ENCODE data around the gene MAP2K5.

The MAP2K5 gene

GRCh38 chr15:67724691-67725375 is 182.3 kb downstream of the MAP2K5 start:
- no peak for DNase-seq

DNA sequence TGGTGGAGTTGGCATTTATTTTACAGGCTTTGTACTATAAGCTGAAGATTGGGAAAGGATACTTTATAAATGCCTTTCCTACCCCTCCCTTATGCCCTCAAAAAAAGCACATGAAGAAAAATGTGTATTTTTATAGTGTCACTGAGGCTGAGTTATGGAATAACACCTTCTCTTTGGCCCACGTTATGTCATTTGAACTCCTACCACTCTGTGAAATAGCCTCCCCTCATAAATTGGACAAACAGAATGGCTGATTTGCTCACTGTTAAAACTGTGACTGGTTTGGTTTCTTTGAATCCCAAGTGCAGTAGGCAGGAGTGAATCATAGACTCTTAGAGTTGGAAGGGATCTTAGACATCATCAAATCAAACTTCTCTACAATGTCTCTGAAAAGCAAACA is 187.6 kb downstream of the MAP2K5 start:
- no peak for DNase-seq

GRCh38 chr15:67731112-67731721 is 188.7 kb downstream of the MAP2K5 start:
- DNase-seq = no peak

- DNase-seq = no peak
Measured at GRCh38 chr15:67732164-67732563, 189.7 kb downstream of the MAP2K5 start.

- no peak for DNase-seq
Measured at GRCh38 chr15:67732671-67733374, 190.3 kb downstream of the MAP2K5 start.

- DNase-seq = no peak
Measured at GRCh38 chr15:67735896-67736295, 193.4 kb downstream of the MAP2K5 start.

DNA sequence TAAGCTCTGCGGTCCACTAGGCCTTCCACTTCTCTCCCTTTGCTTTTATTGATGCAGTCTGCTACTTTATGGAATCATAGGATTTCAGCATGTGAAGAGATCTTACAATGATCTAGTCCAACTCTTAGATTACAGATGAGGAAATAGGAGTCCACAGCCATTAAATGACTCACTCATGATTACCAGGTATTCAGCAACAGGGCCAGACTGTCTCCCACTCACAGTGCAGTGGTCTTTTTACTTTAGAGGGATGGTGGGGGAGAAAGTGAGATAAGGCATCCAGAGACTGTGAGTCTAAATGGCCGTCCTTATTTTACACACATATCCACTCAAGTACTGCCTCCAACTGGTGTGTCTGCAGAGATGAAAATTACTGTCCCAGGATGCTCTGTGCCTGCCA is 194.3 kb downstream of the MAP2K5 start:
- DNase-seq = no peak

- DNase-seq = no peak
Measured at GRCh38 chr15:67738056-67738455, 195.6 kb downstream of the MAP2K5 start.

DNA sequence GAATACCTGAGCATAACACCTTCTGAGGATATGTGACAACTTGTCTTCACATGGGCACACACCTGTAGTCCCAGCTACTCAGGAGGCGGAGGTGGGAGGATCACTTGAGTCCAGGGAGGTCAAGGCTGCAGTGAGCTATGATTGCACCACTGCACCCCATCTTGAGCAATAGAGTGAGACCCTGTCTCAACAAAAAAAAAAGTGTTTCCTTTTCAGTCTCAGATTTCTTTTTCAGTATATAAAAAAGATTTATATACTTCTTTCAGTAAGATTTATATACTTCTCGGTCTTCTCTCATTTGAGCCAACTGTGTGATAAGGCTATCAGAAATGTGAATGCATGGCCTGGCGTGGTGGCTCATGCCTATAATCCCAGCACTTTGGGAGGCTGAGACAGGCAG is 197.9 kb downstream of the MAP2K5 start:
- DNase-seq = no peak

- DNase-seq = no peak
Measured at GRCh38 chr15:67741308-67741707, 198.8 kb downstream of the MAP2K5 start.

GRCh38 chr15:67743558-67743957 is 201.1 kb downstream of the MAP2K5 start:
- DNase-seq = no peak

DNA sequence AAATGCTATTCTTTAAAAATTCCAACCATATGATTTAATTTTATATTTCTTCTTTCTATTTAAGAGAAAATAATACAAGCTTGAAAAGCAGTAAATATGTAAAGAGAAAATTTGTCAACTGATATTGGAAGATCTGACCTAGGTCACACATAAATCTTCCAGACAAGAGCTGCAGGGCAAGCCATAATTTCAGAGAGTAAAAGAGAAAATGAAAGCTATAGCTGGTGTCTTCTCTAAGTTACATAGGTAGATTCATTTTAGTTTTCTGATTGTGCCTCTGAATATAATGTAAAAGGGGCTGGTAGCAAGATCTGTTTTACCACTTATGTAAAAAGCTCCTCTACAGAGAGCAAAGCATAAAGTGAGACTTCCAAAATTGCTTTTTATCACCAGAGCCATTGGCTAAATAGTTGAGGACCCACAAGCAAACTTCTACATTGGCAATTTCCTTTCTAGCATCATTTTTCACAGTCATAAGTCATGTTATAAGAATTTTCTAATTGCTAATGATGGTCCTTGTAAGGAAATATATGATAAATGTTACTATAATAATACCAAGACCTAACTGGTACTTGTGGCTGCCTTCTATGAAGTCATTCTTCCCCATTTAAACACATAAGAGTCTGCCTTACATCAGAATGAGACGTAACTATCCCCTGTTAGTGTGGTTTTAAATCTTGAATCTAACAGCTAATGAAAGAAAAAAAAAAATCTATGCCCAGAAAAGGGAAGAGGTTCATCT is 202.0 kb downstream of the MAP2K5 start:
- DNase-seq = no peak

DNA sequence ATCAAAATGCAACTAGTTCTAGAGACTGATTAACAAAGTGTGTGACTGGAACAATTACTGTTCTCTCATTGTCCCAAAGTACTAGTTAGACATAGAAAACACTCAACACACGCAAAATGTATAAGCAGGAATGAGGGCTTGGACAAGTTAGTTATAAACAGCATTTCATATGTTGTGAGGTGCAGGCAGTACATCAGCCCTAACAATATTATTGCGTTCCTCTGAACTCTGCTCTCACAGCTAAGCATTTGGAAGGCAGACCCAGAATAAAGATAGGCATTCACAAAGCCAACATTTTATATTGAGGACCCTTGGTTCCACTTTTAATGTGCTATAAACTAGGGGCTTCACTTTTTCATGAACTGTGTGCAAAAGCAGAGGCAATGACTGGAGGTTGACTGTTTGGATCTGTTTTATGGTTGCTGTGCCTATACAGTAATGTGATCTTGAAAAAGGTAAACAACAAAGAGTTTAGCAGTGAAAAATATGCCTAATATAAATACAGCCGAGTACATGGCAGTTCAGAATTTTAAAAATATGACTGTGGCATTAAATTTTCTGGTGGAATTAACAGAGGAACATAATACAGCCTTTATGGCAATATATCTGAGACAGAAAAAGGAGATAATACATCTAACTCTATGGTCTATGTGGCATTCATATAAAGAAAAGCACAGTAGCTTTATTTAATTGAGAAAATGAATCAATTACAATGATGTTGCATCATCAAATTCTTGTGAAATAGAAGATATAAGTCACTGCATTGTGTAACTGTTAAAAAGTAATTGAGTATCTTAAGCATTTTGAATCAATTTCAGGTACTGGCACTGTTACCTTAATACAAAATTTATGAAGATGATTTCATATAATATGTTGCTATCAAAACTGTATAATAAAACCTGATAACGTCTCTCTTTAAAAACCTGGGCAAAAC is 202.8 kb downstream of the MAP2K5 start:
- no peak for DNase-seq

DNA sequence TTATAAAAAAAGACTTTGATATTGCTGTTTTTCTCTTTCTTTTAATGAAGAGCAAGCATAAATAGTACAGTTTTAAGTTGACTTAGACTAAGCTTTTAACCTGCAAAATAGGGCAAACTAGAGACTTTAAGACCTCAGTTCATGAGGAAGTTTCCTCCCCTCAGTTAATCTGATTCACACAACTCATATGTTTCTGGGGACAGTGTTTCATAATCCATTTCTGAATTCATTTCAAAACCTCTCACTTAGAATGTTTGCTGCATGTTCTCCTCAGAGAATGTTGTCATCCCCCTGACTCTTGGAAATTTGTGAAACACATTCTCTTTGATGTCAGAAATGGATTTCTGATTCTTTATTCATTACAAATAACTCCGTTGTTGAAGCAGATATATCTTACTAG is 203.5 kb downstream of the MAP2K5 start:
- DNase-seq = no peak

DNA sequence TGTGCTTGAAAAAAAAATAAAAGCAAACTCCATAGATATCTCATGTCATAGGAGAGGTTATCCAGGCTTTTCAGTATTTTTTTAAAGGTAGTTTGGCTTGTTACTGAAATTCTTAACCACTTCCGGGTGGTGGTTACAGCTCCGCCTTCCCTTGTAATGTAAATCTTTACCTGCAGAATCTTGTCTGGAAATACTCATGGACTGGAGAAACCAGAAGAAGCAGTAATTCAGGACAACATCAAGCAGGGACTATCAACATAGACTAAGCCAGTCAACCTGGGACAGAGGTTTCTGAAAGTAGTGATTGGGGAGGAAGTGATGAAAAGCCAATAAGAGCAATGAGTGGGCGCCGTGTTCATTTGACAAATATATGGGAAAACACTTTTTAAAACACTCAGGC is 203.9 kb downstream of the MAP2K5 start:
- no peak for DNase-seq

DNA sequence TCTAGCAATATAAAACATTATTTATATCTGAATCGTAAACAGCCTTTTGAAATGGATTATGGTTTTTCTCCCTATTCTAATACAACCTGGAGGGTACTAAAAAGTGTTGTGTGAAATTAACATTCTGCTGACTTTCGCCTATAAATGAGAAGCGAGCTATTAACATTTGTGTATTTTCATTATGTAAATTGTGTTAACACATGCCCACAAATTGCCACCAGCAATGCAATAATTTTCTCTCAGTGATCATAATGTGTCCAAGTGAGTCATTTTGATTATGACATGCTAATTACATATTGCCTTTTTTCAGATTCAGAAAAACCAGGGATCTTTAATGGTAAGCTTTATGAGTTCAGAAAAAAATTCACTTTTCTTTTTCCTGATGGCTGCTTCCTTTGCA is 205.4 kb downstream of the MAP2K5 start:
- DNase-seq = no peak

GRCh38 chr15:67750371-67750770 is 207.9 kb downstream of the MAP2K5 start:
- no peak for DNase-seq

GRCh38 chr15:67753891-67754290 is 211.4 kb downstream of the MAP2K5 start:
- DNase-seq = no peak

GRCh38 chr15:67755264-67755663 is 212.8 kb downstream of the MAP2K5 start:
- DNase-seq = no peak

DNA sequence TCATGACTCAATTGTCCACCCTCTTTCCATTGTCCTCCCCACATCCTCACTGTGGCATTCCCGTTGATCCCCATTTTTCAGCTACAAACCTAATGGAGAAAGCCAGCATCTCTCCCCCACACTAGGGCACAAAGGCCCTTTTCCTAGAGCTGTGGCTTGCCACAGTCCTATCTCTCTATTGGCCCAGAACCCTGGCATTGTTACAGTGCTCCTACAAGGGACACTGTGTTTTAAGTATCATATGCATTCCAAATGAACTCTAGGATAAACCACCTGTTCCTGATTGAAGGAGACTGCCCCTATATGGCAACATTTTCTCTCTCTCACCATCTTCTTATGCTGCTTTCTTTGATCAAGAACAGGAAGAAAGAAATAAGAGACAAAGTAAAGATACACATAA is 213.4 kb downstream of the MAP2K5 start:
- DNase-seq = no peak

DNA sequence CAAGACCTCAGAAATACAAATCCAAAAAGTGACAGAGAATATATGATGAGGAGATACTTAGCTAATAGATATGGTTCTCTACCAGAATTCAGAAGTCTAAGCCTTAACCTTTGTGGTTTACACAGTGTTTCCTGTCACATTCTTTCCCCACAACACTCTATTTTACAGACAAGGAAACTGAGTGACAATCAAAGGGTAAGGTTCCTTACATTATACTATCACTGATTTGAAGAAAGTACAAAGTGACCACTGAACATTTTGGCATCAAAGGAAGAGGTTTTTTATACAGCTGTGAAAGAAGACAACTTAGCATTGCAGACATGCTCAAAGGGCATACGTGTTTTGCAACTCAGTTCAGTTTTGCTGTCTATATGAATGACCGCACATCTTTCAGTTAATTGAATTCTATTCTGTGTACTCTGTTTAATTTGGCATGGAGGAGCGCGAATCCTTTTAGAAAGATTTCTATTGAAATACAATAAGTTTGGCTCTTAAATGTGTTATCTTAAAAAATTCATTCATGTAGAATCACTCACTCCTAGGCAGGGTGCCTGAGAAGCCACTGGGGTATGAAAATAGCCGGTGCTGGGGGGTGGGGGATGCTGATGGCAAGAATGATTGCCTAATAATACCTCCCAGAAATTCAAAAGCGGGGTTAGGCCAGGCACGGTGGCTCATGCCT is 216.3 kb downstream of the MAP2K5 start:
- DNase-seq = no peak
